DOHH2 (cell line): ENCODE data around the gene SVBP.

Experiments
- H3F3A ChIP-seq: fragments of 200-600 bp; sonication (generic), shearing (Covaris generic); 2 replicates; pipeline ENCODE4 v1.6.0; 2016; ENCODE audit warnings: antibody characterized with exemption, mild to moderate bottlenecking; ENCODE audit not compliant: control insufficient read depth, insufficient read depth
- H3K27ac ChIP-seq: fragments of 200-600 bp; sonication (generic); 2 replicates; pipeline ENCODE4 v1.5.1; 2014; ENCODE audit warnings: low read depth, mild to moderate bottlenecking, low read length, moderate library complexity
- H3K27me3 ChIP-seq: fragments of 200-600 bp; sonication (generic); 2 replicates; pipeline ENCODE4 v1.6.1; 2014; ENCODE audit warnings: mild to moderate bottlenecking, low read length, mixed read lengths; ENCODE audit not compliant: control insufficient read depth
- H3K36me3 ChIP-seq: fragments of 200-600 bp; sonication (generic); 2 replicates; pipeline ENCODE4 v1.6.1; 2014; ENCODE audit warnings: mild to moderate bottlenecking, low read length, moderate library complexity, mixed read lengths; ENCODE audit not compliant: control insufficient read depth
- H3K4me1 ChIP-seq: fragments of 200-600 bp; sonication (generic); 2 replicates; pipeline ENCODE4 v1.6.1; 2014; ENCODE audit warnings: mild to moderate bottlenecking, low read length, mixed read lengths; ENCODE audit not compliant: control insufficient read depth
- H3K4me2 ChIP-seq: fragments of 200-600 bp; sonication (generic); 2 replicates; pipeline ENCODE4 v1.6.0; 2014; ENCODE audit warnings: mild to moderate bottlenecking, low read length, moderate library complexity
- H3K4me3 ChIP-seq: fragments of 200-600 bp; sonication (generic); 2 replicates; pipeline ENCODE4 v1.5.1; 2014; ENCODE audit warnings: mild to moderate bottlenecking, low read length, mixed read lengths
- H3K79me2 ChIP-seq: fragments of 200-600 bp; sonication (generic); 2 replicates; pipeline ENCODE4 v1.6.1; 2014; ENCODE audit warnings: mild to moderate bottlenecking, low read length, mixed read lengths; ENCODE audit not compliant: control insufficient read depth
- H3K9me2 ChIP-seq: fragments of 200-600 bp; sonication (generic); replicated peaks from 2 replicates; pipeline ENCODE4 v1.6.1; 2014; ENCODE audit warnings: mild to moderate bottlenecking, low read length, mixed read lengths; ENCODE audit not compliant: control insufficient read depth
- H3K9me3 ChIP-seq: fragments of 200-600 bp; sonication (generic); 2 replicates; pipeline ENCODE4 v1.6.1; 2014; ENCODE audit warnings: antibody characterized with exemption, low read length, mixed read lengths; ENCODE audit not compliant: control insufficient read depth, insufficient read depth
- H4K20me1 ChIP-seq: fragments of 200-600 bp; sonication (generic); 2 replicates; pipeline ENCODE4 v1.6.0; 2014; ENCODE audit warnings: low read depth, mild to moderate bottlenecking, antibody characterized with exemption, low read length, moderate library complexity; ENCODE audit not compliant: control insufficient read depth, insufficient read depth
- EZH2phosphoT487 ChIP-seq: fragments of 200-600 bp; sonication (generic); IDR thresholded peaks from 2 replicates; pipeline ENCODE4 v1.6.1; 2017; ENCODE audit warnings: borderline replicate concordance, mild to moderate bottlenecking, antibody characterized with exemption, low read length, moderate library complexity, mixed read lengths
- TF ChIP-seq, protein P1 (sequence below): fragments of 200-600 bp; sonication (generic); IDR thresholded peaks from one replicate; pipeline ENCODE4 v1.5.1; 2014; ENCODE audit warnings: antibody characterized with exemption, mild to moderate bottlenecking, low read depth, low read length; ENCODE audit not compliant: poor library complexity, severe bottlenecking

Gene SVBP

DNA sequence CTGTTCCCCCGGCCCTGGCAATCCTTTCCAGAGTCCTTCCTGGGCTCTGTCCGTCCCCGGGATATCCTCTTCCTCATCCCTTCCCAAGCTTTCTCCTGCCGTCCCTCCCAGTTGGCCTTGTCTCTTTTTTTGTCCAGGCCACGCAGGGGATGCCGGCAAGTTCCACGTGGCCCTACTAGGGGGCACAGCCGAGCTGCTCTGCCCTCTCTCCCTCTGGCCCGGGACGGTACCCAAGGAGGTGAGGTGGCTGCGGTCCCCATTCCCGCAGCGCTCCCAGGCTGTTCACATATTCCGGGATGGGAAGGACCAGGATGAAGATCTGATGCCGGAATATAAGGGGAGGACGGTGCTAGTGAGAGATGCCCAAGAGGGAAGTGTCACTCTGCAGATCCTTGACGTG, 13.4 kb upstream of the SVBP start:
- Histone ChIP-seq H3K4me1 (peaks cover 6% of the 10 kb centered on the region), H3K27ac (no peak overlapping the region), H3K79me2 (no peaks in the 10 kb centered on the region), H3K4me3 (no peak overlapping the region), H3K9me2 (no peaks in the 10 kb centered on the region), H3K9me3 (no peaks in the 10 kb centered on the region), H3F3A (no peaks in the 10 kb centered on the region), H3K4me2 (no peak overlapping the region), H4K20me1 (no peaks in the 10 kb centered on the region), H3K36me3 (no peaks in the 10 kb centered on the region), H3K27me3 (no peaks in the 10 kb centered on the region)
- TF ChIP-seq EZH2phosphoT487, result no peak
- TF ChIP-seq, protein P1, sequence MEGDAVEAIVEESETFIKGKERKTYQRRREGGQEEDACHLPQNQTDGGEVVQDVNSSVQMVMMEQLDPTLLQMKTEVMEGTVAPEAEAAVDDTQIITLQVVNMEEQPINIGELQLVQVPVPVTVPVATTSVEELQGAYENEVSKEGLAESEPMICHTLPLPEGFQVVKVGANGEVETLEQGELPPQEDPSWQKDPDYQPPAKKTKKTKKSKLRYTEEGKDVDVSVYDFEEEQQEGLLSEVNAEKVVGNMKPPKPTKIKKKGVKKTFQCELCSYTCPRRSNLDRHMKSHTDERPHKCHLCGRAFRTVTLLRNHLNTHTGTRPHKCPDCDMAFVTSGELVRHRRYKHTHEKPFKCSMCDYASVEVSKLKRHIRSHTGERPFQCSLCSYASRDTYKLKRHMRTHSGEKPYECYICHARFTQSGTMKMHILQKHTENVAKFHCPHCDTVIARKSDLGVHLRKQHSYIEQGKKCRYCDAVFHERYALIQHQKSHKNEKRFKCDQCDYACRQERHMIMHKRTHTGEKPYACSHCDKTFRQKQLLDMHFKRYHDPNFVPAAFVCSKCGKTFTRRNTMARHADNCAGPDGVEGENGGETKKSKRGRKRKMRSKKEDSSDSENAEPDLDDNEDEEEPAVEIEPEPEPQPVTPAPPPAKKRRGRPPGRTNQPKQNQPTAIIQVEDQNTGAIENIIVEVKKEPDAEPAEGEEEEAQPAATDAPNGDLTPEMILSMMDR, result no peak

DNA sequence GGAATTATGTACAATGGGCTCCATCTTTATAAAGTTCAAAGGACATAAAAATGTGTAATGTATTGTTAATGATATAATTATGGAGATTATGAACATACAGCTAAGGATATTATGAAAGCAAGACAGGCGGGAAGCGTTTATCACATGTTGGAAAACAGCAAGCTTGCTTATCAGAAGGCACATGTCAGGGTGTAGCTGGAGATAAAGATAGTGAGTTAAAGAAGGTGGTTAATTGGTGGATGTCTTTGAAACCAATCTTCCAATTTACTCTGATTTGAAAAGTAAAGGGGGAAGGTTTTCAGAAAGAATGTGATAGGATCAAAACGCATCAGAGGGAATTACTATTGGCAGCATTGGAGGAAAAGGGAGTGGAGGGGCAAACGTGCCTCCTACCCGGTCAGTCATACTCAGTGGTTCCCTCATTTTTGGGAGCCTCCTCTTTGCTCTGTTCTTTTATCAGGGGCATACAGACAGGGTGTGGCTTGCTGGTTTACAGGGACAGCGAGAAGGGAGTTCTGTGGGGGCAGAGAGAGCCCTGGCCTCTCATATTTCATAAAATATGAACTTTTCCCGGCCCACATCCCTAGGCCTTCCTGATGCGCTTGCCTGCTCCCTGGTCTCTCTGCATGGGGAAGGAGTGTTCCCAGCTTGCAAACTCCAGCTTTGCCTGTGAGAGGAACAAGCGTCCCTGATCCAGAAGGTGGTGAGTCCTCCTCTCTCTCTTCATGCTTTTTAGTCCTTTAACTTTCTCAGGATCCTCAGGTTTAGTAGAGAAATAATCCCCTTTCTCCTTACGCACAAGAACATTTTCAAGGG, 8.0 kb upstream of the SVBP start:
- Histone ChIP-seq H3K27ac (no peak overlapping the region), H3K36me3 (no peaks in the 10 kb centered on the region), H3K79me2 (no peaks in the 10 kb centered on the region), H3K9me2 (no peaks in the 10 kb centered on the region), H3K4me3 (no peak overlapping the region), H3F3A (no peaks in the 10 kb centered on the region), H3K27me3 (no peaks in the 10 kb centered on the region), H3K4me1 (peaks cover 6% of the 10 kb centered on the region; the same call in 1 of the 2 replicates), H4K20me1 (no peaks in the 10 kb centered on the region), H3K4me2 (no peak overlapping the region), H3K9me3 (no peaks in the 10 kb centered on the region)
- TF ChIP-seq, protein P1, result no peak

DNA sequence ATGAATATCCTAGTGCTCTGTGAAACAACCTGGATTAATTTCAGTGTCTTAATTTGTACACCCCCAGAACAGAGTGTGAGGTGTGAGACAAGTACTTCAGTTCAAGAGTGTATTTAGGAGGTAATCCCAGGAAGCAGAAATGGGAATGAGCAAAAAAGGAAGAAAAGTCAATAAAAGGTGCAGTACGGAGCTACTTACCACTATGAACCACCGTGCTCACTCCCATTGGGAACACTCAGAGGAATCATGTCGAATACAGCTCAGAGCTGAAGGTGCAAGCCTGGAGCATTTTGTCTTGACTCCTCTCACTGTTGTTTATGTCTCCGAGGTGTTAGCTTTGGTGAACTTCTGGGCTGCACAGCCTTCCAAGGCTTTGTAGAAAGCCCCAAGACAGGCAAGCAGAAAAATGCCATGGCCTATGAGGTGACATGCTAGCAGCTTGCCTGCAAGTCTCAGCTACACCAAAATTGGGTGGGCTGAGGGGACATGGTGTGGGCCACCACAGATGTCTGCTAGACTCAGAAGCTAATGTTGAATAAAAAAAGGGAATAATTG, 7.4 kb upstream of the SVBP start:
- H3K36me3 ChIP-seq, result no peaks in the 10 kb centered on the region
- no peaks in the 10 kb centered on the region for H4K20me1 ChIP-seq
- H3K9me3 ChIP-seq, result no peaks in the 10 kb centered on the region
- H3F3A ChIP-seq, result no peaks in the 10 kb centered on the region
- no peaks in the 10 kb centered on the region for H3K79me2 ChIP-seq
- no peaks in the 10 kb centered on the region for H3K27me3 ChIP-seq
- TF ChIP-seq, protein P1, result no peak
- TF ChIP-seq EZH2phosphoT487, result no peak
- H3K4me3 ChIP-seq, result no peak overlapping the region
- H3K27ac ChIP-seq, result no peak overlapping the region
- H3K4me2 ChIP-seq, result no peak overlapping the region
- no peaks in the 10 kb centered on the region for H3K9me2 ChIP-seq
- H3K4me1 ChIP-seq, result peaks cover 6% of the 10 kb centered on the region; the same call in 1 of the 2 replicates
